Upper lobe of left lung (tissue), 4 donors: Measurements from ENCODE around the gene PRDX1.

ENCODE experiments used
- EP300 ChIP-seq, 4 donors: sonication (generic); formaldehyde crosslinking; IDR thresholded peaks; one replicate each; pipeline ENCODE4 v1.5.1; 2017; ENCODE audit warnings: antibody characterized with exemption in 4 of 4, control low read depth in 2 of 4
- POLR2A ChIP-seq, 4 donors: fragments of 450-650 bp; IDR thresholded peaks; one replicate each; pipeline ENCODE4 v1.5.1; 2016 to 2017; ENCODE audit warnings: antibody characterized with exemption in 4 of 4, mild to moderate bottlenecking in 2 of 4
- TF ChIP-seq, protein P1 (sequence below), 6 experiments: fragments of 450-650 bp in 4 of 6; fragments of 200-600 bp in 2 of 6; sonication (generic) in 2 of 6; IDR thresholded peaks; one replicate each; pipeline ENCODE4 v1.5.1; 2016 to 2019; ENCODE audit warnings: antibody characterized with exemption in 6 of 6

DNA sequence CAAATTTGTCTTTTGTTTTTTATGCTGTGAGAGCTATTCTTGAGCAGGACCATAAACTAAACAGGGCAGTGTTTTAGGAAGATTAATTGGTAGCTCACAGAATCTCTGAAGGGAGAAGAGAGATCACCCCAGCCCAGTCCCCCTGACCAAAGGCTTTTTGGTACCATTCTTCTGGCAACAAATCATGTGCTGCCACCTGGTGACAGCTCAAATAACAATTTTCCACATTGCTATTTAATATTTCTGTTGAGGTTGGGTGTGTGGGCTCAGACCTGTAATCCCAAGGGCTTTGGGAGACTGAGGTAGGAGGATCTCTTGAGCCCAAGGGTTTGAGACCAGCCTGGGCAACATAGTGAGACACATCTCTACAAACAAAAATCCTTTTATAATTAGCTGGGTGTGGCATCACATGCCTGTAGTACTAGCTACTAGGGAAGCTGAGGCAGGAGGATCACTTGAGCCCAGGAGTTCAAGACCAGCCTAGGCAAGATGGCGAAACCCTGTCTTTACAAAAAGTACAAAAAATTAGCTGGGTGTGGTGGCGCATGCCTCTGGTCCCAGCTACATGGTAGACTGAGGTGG lies 28.5 kb downstream of the PRDX1 start:
- no peak for TF ChIP-seq EP300 (IDR thresholded peaks at IDR 0.05)
- no peak for TF ChIP-seq POLR2A (IDR thresholded peaks at IDR 0.05)
- TF ChIP-seq, protein P1, sequence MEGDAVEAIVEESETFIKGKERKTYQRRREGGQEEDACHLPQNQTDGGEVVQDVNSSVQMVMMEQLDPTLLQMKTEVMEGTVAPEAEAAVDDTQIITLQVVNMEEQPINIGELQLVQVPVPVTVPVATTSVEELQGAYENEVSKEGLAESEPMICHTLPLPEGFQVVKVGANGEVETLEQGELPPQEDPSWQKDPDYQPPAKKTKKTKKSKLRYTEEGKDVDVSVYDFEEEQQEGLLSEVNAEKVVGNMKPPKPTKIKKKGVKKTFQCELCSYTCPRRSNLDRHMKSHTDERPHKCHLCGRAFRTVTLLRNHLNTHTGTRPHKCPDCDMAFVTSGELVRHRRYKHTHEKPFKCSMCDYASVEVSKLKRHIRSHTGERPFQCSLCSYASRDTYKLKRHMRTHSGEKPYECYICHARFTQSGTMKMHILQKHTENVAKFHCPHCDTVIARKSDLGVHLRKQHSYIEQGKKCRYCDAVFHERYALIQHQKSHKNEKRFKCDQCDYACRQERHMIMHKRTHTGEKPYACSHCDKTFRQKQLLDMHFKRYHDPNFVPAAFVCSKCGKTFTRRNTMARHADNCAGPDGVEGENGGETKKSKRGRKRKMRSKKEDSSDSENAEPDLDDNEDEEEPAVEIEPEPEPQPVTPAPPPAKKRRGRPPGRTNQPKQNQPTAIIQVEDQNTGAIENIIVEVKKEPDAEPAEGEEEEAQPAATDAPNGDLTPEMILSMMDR (IDR thresholded peaks at IDR 0.05), result peak in 5 of 6 experiments; percentile 32 to 71 (median 62)
